Measurements from ENCODE around the gene ACADSB.

DNA sequence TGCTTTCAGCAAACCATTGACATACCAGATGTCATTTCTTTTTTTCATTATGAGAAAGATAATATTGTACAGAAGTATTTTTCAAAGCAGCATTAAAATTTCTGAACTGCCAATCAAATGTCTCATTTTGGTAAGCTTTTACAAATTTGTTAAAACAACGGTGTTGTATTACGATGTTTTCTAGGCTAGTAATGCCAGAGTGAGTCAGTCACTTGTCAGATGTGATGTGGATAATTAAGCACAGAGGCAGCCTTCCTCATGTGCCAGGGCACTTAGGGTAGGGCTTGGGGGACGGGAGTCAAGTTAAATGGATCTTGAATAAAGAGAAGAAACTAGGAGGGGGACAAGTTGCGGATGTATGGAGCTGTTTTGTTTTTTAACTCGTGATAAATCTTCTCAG lies 18.5 kb upstream of the ACADSB start:
- TF ChIP-seq, protein P1, sequence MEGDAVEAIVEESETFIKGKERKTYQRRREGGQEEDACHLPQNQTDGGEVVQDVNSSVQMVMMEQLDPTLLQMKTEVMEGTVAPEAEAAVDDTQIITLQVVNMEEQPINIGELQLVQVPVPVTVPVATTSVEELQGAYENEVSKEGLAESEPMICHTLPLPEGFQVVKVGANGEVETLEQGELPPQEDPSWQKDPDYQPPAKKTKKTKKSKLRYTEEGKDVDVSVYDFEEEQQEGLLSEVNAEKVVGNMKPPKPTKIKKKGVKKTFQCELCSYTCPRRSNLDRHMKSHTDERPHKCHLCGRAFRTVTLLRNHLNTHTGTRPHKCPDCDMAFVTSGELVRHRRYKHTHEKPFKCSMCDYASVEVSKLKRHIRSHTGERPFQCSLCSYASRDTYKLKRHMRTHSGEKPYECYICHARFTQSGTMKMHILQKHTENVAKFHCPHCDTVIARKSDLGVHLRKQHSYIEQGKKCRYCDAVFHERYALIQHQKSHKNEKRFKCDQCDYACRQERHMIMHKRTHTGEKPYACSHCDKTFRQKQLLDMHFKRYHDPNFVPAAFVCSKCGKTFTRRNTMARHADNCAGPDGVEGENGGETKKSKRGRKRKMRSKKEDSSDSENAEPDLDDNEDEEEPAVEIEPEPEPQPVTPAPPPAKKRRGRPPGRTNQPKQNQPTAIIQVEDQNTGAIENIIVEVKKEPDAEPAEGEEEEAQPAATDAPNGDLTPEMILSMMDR (conservative IDR thresholded peaks at IDR 0.05 in 1 of 2, IDR thresholded peaks at IDR 0.05 in 1 of 2; ENCODE audit: extremely low read depth in 1 of 2, insufficient read depth in 1 of 2, low read depth in 1 of 2, low read length in 2 of 2), result no peak
- no peak for TF ChIP-seq EZH2 (IDR thresholded peaks at IDR 0.05; ENCODE audit: borderline replicate concordance, low read length)
